Measurements from ENCODE around the gene CLDND2. TPM values are rescaled to one million over a fixed set of nuclear protein-coding genes. Genes with fewer than 3 reads are reported as not detected.
A peak's percentile ranks its signal among the peaks of the same experiment; 100 is the strongest.

The CLDND2 gene
- total RNA-seq, 1 donor from 2014 or later, result 0.84 TPM

- DNase-seq (ENCODE audit: low read depth) (no peak), FAIRE-seq (no peak)
- no peaks in the 10 kb centered on the region for H4K20me1 ChIP-seq (ENCODE audit: insufficient read depth, low read length)
- peaks cover 6% of the 10 kb centered on the region for H3K4me1 ChIP-seq (ENCODE audit: insufficient read depth, low read length)
- TF ChIP-seq CTCF (IDR thresholded peaks at IDR 0.05; ENCODE audit: insufficient read depth, low read depth, low read length), result no peak
- TF ChIP-seq EZH2 (IDR thresholded peaks at IDR 0.05; ENCODE audit: insufficient read depth, low read length), result no peak
- Mint-ChIP-seq H3K4me1 (ENCODE audit: low read depth, unreplicated experiment) (peaks cover 5% of the 10 kb centered on the region), H3K4me3 (ENCODE audit: unreplicated experiment) (no peak overlapping the region), H3K27ac (ENCODE audit: unreplicated experiment) (no peak overlapping the region), H3K36me3 (ENCODE audit: low read depth, unreplicated experiment) (peaks cover 30% of the 10 kb centered on the region), H3K27me3 (ENCODE audit: low read depth, unreplicated experiment) (no peaks in the 10 kb centered on the region), H3K9me3 (ENCODE audit: unreplicated experiment) (no peaks in the 10 kb centered on the region)
- H3K27ac ChIP-seq (ENCODE audit: low read depth, low read length), result no peak overlapping the region
- no peaks in the 10 kb centered on the region for H3K36me3 ChIP-seq (ENCODE audit: insufficient read depth, low read length)
- no peak overlapping the region for H3K4me3 ChIP-seq (ENCODE audit: insufficient read depth, low read depth, low read length)
- no peak overlapping the region for H3K9ac ChIP-seq (ENCODE audit: low read length)
- H3K4me2 ChIP-seq (ENCODE audit: low read length), result no peak overlapping the region
- no peaks in the 10 kb centered on the region for H3K9me3 ChIP-seq (ENCODE audit: insufficient read depth, low read depth, low read length)
- no peaks in the 10 kb centered on the region for H3K79me2 ChIP-seq (ENCODE audit: insufficient read depth, low read length)
- no peaks in the 10 kb centered on the region for H3K27me3 ChIP-seq (ENCODE audit: insufficient read depth, low read length)
- no peak overlapping the region for H2AFZ ChIP-seq (ENCODE audit: low read depth, low read length)
Measured at GRCh38 chr19:51352783-51353360, 15.9 kb downstream of the CLDND2 start.

- H3K9ac ChIP-seq (ENCODE audit: low read length), result no peak overlapping the region
- no peak overlapping the region for H3K4me3 ChIP-seq (ENCODE audit: insufficient read depth, low read depth, low read length)
- Mint-ChIP-seq H3K27ac (ENCODE audit: unreplicated experiment) (no peak overlapping the region), H3K36me3 (ENCODE audit: low read depth, unreplicated experiment) (peaks cover 30% of the 10 kb centered on the region), H3K9me3 (ENCODE audit: unreplicated experiment) (no peaks in the 10 kb centered on the region), H3K27me3 (ENCODE audit: low read depth, unreplicated experiment) (no peaks in the 10 kb centered on the region), H3K4me1 (ENCODE audit: low read depth, unreplicated experiment) (peaks cover 5% of the 10 kb centered on the region), H3K4me3 (ENCODE audit: unreplicated experiment) (peak overlapping the region; percentile 35)
- no peaks in the 10 kb centered on the region for H3K36me3 ChIP-seq (ENCODE audit: insufficient read depth, low read length)
- no peaks in the 10 kb centered on the region for H3K9me3 ChIP-seq (ENCODE audit: insufficient read depth, low read depth, low read length)
- peaks cover 6% of the 10 kb centered on the region for H3K4me1 ChIP-seq (ENCODE audit: insufficient read depth, low read length)
- no peak overlapping the region for H2AFZ ChIP-seq (ENCODE audit: low read depth, low read length)
- H3K27me3 ChIP-seq (ENCODE audit: insufficient read depth, low read length), result no peaks in the 10 kb centered on the region
- DNase-seq (ENCODE audit: low read depth) (no peak), FAIRE-seq (no peak)
- no peak overlapping the region for H3K4me2 ChIP-seq (ENCODE audit: low read length)
- H3K79me2 ChIP-seq (ENCODE audit: insufficient read depth, low read length), result no peaks in the 10 kb centered on the region
- TF ChIP-seq CTCF (IDR thresholded peaks at IDR 0.05; ENCODE audit: insufficient read depth, low read depth, low read length), result no peak
- TF ChIP-seq EZH2 (IDR thresholded peaks at IDR 0.05; ENCODE audit: insufficient read depth, low read length), result no peak
- no peaks in the 10 kb centered on the region for H4K20me1 ChIP-seq (ENCODE audit: insufficient read depth, low read length)
- H3K27ac ChIP-seq (ENCODE audit: low read depth, low read length), result no peak overlapping the region
Measured at GRCh38 chr19:51351266-51351990, 17.4 kb downstream of the CLDND2 start.

Measured in astrocyte (in vitro differentiated cells and primary cell).